Measurements from ENCODE around the gene SOX5.

Gene SOX5

DNA sequence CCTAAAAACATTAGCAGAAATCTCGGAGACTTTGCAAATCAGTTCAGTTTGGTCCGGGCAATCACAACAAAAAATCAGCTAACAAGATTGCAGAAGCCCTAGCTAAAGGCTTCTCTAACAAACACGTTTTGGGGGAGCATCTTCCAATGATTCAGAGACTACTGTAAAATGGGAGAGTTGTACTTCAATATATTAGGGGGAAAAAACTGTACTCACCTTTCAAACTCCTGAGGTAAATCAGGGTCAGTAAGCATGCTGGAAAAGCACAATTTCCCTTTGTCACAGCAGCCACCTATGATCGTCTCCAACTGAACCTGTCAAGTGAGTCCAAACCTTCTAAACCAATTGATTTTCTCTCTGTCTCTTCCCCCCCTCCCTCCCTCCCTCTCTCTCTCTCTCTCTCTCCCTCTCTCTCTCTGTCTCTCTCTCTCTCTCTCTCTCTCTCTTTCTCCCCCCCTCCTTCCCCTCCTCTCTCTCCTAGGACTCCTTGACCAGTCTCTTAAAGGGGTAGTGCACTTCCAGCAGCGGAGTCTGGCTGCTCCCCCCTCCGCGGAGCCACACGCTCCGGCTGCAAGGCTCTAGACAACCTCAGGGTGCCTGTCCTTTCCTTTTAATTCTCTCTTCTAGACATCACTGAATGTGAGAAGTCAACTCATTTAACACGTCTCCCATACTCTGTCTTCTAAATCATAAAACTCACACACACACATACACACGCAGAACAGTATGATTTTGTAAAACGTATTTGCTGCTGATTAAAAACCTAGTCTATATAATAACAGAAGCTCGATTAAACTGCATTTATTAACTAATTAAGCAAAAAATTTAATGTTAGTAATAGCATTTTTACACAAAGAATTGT, at the start of gene SOX5:
Gene SOX5 (minus strand): TSS at position 323 of the 862 bp plus-strand sequence. CDS start 69 bp downstream, at position 254.
- DNase-seq, result no peak

DNA sequence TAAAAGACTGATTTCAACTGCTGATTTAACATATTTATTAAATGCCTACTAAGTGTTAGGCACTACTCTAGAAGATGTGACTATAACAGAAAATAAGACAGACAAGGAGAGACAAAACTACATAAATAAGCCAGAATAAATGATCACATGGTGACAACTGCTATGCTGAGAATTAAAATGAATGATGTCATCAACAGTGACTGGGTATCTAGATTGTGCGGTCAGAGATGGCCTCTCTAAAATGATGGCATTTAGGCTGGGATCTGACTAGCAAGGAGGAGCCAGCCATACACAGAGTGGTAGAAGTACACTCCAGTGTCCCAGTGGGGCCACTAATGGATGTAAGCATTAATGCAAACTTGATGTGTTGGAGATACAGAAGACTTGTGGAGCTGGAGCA, 37.6 kb upstream of the SOX5 start:
- DNase-seq, result no peak

DNA sequence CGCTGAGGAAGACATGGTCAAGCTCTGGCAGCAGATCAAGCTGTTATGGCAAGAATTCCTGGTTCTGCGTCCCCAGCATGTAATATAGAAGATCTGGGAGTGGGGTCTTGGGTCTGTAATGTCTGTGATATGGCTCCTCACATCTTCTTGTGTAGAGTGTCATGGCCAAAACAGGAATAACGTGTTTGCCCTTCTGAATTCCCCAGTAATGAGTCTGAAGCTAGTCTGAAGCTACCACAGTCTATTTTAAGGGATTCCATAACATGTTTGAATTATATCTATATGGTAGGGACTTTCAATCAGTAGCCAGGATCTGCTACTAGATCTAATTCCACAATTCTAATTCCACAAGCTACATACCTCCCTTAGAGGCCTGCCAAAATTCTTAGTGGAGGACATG, 31.4 kb upstream of the SOX5 start:
- DNase-seq, result no peak

DNA sequence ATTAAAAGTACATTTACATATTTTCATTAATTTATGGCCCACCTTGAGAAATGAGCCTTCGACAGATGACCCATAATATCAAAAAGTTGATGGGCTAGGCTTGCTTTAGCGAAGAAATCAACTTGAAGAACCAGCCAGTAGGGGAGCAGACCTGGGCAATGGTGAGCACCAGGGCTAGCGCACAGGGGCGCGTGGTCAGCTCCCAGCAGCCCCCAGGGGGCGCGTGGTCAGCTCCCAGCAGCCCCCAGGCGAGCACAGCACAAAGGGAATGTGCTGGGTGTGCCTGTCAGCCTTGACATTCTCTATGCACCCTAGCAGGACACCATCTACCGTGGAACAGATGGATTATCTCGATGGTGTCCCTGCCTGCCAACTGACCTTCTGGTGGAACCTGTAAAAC, 15.3 kb upstream of the SOX5 start:
- DNase-seq, result no peak

DNA sequence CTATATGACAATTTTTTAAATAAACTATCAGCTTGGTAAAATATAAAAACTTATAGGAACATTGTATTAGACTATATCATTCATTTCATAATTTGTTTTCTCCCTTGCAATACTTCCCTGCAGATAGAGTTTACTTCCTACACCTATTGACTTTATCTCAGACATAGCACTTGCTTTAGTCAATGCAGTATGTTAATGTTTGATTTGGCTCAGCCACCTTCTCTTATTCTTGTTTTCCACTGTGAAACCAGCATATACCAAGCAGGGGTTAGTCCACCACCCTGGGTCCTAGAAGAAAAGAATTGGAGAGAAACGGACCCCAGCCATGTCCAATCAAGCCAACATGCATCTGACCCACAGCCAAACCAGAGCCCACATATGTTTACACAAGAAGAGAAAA, 10.4 kb upstream of the SOX5 start:
- no peak for DNase-seq

DNA sequence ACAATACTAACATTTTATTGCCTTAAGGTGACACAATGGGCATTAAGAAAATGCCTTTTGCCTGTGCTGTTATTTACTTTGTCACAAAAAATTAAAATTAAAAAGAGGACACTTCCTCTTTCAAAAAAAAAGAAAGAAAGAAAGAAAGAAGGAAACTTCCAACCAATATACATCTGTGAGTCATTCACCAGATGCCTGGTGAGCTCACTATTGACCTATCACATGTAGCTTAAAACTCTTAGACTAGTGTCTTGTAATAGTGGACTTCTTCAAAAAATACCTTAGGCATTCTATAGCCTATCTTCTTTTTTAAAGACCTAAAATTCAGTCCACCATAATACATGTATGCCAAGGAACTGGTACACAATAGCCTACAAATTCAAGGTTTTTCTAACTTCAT, 4.9 kb upstream of the SOX5 start:
- DNase-seq, result no peak

DNA sequence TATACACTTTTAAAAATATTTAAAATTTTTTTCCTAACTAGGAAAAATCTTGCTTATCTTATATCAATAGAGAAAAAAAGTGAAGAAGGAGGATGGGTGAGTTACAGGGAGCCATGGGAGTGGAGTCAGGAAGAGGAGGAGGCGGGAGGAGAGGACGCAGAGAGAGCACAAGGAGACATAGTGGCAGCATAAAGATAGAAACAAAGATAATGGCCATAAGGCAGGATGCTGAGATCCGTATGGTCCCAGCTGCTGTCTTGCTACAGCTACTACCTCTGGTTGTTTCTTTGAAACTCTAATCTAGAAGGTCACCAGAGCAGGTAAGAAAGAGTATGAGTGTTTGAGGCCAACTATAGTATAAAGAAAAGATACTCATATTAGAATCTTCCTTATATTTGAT, 2.6 kb upstream of the SOX5 start:
- DNase-seq, result no peak

DNA sequence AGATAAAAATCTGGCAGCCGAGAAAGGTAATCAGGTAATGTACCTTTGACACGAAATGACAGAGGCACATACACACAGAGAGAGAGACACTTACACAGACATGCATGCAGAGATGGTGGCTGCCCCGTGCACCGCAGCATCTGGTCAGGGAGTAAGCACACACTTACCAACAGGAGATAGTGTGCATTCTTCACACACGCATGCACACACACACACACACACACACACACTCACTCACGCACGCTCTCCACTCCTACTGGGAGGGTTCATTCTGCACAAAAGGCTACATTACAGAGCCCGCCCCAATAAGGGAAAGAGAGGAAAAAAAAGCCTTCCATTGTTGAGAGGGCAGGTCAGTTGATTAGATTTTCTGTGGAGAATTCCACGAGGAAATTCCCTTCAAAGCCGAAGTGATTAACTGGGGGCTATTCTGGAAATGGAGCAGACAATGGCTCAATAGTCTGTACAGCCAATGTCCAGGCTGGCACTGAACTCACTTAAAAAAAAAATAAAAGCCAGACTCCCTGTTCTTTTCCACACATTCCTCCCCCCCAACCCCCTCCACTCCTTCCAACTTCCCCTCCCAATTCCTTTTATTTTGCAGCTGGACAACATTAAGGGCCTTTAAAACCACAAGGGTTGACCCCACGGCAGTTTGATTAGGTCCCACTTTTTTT, 1.4 kb upstream of the SOX5 start:
- DNase-seq, result no peak

DNA sequence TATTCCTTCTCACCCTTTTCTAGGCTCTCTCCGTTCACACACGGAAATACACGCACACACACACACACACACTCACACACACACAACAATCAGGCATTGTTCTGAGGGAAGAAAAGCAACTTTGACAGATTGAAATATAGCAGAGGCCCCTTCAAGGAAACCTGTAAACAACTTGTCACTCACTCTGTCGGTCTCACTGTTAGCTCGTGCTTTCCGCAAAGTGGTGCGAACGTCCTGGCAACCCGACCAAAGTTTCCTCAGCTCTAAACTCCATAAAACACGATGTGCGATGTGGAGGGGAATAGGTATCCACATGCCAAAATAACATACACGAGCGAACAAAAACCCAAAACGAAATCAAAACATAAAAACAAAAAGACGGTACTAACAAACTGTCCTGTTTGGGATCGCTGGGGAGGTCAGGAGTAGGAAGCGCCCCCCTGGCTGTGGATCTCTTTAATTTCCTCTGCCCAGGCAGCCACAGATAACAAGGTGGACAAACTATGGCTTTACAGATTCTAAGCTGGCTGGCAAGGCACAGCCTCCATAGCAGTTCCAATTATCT, 822 bp upstream of the SOX5 start:
- DNase-seq, result no peak

DNA sequence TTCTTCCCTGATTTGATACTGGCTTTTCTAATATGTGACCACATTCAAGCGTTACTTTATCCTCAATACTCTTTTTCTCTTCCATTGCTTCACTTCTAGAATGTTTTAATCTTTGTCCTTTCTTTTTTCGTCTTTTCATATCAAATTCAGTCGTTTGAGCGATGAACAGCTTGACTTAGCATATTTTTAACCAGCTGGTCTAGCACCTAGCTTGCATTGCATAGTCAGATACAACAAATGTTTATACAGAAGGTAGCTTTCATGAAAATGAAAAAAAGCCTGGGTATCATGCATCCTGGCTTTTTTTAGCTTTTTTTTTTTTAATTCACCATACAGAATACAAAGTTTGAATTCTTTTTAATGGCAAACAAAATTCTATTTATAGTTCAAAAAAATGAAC, 1.2 kb downstream of the SOX5 start:
- DNase-seq, result no peak

DNA sequence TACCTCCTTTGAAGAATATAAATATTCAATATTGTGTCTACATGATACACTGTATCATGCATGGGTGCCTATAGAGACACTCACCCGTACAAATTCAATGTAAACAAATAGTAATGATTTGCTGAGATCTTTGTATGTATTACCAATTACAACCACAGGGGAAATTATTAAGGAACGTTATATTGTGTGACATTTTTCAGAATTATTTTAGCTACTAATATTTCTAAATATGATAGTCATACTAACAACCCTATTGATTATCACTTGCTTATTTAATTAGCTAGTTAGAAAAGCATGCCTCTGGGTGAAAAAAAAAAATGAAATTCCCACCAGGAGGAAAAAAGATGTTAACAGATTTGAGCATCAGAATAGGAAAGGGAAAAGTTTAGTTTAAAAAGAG, 2.1 kb downstream of the SOX5 start:
- no peak for DNase-seq

DNA sequence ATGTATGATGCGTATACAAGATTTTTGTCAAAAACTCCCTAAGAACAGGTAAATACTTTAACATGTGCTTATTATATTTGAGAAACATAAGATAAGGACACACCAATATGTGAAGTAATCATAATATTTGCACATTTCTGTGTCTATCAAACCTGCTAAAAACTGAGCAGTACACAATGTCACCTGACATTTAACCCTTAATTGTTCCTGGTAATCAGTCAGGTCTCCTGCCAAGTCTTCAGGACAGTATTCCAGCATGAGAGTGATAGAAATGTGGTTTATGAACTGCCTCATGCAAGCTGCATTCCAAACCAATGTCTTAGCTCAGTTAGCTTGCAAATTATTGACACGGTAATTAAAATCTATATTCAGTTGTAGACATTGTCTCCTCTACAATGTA, 4.2 kb downstream of the SOX5 start:
- no peak for DNase-seq

DNA sequence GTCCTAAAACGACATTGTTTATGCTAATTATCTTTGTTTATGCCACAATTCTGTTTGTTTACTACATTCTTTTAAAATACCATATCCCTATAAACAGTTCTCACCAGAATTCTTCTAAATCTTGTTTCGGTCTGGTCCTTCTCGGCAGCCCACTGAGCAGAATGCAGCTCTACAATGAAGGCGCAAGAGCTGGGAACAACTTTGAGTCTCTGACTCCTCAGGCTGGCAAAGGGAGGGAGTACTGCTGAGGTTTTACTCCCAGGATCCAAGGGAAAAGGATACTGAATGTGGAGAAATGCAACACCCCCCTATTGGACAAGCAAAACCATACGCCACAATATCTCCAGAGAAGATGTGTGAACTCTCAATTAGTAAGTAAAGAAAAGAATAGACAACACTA, 5.4 kb downstream of the SOX5 start:
- no peak for DNase-seq

DNA sequence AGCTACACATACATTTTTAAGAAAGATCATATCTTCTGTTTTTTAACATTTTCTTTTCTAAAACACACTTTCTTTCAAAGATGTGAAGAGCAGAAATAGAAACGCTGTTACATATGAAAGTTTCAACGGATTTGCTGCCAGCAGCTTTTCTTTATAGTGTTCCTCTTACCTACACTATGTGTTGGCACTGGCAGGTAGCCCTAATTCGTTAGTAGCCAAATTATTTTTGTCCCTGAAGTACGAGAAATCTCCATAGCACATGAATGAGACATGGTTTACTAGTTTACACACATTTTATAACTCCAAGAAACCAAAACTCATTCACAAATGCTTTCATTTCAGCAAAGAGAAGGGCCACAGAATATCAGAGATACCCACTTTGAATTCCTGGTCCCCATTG, 6.6 kb downstream of the SOX5 start:
- no peak for DNase-seq

DNA sequence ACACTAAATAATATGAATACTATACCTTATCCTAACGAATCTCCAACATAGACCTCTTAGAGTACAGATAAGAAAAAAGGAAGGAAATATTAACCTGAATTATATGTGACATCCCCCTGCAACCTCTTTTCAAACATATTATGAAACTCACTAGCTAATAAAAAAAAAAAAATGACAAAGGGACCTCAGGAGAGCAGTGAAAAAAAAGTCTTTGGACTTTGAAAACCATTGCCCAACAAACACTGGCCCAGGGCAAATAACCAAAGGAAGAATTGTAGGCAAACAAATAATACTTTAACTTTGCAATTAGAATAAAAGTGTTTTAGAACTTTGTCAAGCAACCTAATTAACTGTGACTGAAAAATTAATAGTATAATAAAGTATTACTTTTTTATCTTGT, 7.7 kb downstream of the SOX5 start:
- no peak for DNase-seq

DNA sequence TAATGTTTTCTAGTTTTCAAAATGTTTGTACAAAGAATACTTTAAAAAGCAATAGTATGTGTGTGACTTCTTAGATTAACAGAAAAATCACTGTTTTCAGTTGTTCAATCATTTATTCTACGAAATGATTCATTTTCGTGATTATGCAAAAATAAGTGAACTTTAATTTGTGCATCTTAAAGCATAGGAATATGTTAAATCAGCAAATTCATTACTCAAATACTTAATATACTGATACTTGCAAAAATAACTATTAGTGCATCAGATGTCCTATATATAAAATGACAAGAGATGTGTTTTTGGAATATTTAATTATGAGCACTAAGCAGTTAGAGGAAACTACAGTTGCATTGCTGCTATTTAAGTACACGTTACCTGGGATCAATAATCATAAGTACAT, 11.0 kb downstream of the SOX5 start:
- DNase-seq, result no peak

DNA sequence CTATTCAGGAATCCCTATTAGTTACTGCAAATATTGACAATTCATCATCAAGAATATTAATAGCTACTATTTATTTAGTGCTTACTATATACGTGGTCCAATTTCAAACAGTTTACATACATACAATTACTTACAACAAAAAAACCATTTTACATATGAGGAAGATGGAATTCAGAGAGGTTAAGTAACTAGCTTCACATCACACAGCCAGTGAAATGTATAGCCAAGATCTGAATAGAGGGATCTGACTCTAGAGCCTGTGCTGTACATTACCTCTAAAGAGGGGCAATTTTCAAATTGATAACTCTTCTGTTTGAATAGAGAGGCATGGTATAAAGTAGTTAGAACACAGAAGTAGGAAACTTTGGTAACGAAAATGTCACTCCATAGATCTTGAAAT, 18.3 kb downstream of the SOX5 start:
- no peak for DNase-seq

DNA sequence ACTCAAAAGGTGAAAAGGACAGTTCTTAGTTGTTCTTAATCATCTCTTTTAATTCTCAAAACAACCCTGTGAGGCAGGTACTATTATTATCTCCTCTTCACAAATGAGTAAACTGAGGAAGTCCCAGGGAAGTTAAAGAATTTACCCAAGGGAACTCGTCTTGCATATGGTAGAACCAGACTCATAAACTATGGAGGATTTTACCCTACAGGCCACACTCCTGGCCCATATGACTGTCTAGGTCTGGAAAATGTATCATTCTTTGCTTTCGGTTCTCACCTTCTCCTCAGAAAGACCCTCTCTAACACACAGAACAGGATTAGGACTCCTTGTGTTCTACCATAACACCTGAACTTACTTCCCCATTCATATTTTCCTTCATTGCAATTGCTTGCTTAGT, 18.9 kb downstream of the SOX5 start:
- no peak for DNase-seq

DNA sequence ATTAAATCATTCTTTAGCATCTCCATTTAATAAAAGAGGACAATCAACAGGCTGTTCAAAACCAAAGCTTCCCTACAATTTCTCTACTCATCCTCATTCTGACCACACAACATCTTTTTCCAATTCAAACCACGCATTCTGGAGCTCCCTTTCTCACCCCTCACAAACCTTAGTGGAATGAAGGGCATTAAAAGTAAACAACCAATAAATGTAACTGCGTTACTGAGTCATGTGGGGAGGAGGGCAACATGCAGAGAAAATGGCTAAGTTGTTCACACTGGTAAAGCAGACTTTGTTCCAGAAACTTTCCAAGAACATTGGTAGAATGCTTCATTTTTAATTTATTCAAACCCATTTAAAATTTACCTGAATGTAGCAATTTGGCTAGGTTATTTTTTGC, 19.6 kb downstream of the SOX5 start:
- no peak for DNase-seq

DNA sequence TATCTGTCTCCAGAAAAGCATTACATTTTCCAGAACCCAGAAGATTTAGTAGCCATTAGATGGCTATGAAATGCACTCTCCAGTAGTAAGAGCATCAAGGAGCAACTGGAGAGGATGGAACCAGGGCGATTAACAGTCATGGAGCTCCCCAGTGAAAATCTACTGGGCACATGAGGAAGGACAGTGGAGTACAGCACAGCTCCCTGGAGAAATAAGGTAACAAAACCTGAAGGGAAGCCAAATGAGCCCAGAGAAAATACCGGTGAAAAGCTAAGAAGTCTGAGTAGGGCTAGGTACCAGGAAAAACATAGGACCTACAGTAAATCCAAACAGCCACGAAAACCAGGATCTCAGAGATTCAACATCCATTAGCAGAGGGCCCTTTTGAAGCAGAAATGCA, 21.6 kb downstream of the SOX5 start:
- DNase-seq, result no peak

DNA sequence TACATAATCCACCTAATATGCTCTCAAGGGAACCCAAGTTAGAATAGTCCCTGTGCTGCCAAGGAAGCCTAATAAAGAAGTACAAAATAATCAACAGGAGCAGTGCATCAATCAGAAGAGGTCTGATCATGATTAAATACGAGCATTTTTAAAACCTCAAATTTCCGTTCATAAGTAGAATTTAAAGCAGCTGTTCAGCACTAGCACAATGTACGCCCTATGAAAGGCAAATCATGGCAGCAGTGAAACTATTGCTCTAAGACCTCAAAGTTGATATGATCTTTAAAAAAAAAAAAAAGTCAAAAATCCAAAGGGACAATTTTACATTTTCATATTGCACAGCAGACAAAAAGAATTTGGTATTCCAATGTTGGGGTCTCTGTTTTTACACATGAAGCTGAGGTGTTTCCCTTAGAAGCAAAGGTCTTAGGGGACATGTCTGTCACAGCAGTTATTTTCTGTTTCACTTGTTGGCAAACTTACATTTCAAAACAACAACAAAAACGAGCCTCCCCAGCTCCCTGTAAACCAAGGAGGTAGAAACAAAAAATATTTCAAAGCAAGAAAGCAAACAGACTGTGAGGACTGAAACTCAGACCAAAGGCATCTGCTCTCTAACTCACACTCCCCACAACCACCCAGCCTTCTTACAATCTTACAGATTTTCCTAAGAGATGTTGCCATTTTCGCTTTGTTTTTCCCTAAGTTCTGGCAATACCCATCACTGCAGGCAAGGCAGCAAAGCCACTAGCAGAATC, 28.2 kb downstream of the SOX5 start:
- DNase-seq, result no peak

DNA sequence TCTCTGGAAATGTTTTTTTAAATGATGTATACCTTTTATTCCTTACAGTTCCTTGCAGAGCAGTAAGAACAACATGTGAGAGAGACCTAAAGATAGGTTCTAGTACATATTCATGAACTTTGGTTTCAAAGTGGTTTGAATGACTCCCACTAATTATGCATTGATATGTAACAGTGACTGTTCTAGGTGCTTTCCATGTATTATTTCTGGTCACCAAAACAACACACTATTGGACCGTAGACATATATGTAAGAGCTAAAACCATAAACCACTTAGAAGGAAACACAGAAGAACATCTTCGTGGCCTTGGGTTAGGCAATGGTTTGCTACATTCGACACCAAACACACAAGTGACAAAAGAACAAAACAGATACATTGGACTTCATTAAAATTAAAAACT, 37.9 kb downstream of the SOX5 start:
- no peak for DNase-seq

DNA sequence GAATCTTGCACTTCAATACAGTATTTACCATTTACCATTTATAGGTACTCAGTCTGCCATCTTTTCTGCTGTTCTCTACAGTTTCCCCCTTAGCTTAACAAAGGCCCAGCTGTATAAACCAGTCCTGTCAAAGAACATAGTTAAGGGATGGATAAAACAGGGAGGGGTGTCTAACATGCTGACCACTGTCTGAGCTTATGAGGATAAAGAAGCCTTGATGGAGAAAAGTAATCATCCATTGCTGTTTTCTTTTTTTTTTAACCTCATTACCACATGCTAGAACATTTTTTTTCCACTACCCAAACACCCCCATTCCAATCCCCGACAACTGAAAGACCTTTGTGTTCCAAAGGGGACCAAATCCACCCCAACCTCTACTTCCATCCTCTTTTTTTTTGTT, 39.9 kb downstream of the SOX5 start:
- DNase-seq, result no peak

DNA sequence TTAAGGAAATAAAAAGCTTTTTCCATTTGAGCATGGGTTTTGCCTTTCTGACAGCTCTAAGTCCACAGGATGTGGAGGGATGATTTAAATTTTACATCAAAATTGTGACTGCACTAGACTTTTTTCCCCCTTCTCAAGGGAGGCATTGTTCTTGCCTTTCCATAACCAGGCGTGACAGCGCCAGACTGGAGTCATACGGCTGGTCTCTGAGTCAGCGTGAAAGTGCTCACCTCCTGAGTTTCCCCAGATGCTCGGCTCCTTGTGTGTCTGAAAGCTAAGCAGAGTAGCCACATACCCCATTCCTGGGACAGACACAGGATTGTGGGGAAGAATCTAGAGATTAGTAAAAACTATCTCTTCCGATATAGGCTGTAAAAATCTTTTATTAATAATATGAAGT, 43.1 kb downstream of the SOX5 start:
- DNase-seq, result no peak

All from NCI-H1048 (cell line).